GM19468 (cell line): ENCODE data around the gene RAD51B.
"Not testable (repeated sequence)": the region's sequence is repeated elsewhere in the genome, so short reads cannot be mapped to it uniquely, and the experiment has no call there.

Source experiments
- ATAC-seq: cut with Tn5 transposase; IDR thresholded peaks from one replicate; pipeline ENCODE4 v1.9.1; 2021; ENCODE audit warnings: mild to moderate bottlenecking, moderate library complexity, moderate number of reproducible peaks; ENCODE audit not compliant: unreplicated experiment; ENCODE audit errors: extremely low read depth

Gene RAD51B

DNA sequence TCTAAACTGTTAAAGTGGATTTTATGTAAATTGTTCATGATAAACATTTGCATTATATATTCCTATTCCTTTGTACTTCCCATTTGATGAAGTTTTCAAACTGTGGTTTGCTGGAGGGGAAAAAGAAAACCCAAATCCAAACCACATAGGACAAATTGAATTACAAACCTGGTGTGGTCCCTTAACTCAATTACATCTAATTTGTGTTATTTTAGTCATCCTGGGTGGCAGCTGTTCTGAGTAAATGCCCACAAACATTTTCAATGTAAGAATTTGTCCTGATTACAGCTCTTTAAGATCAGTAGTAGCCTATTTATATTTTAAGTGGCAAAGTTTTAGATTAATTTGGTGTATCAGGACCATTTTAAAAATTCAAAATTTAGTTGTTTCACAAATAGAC is 153.9 kb downstream of the RAD51B start:
- ATAC-seq, result no peak

DNA sequence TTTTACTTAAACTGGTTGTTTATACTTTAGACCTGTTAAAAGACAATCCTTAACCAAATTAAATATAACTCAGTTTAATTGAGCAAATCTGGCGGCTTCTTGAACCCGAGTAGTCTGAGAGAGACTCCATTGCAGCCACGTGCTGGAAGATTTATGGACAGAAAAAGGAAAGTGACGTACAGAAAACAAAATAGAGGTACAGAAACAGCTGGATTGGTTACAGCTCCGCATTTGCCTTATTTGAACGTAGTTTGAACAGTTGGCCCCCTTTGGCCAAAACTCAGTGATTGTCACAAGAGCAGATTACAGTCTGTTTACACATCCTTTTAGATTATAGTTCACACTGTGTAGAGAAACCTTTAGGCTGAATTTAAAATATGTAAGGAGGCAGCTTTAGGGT is 155.9 kb downstream of the RAD51B start:
- ATAC-seq, result no peak

DNA sequence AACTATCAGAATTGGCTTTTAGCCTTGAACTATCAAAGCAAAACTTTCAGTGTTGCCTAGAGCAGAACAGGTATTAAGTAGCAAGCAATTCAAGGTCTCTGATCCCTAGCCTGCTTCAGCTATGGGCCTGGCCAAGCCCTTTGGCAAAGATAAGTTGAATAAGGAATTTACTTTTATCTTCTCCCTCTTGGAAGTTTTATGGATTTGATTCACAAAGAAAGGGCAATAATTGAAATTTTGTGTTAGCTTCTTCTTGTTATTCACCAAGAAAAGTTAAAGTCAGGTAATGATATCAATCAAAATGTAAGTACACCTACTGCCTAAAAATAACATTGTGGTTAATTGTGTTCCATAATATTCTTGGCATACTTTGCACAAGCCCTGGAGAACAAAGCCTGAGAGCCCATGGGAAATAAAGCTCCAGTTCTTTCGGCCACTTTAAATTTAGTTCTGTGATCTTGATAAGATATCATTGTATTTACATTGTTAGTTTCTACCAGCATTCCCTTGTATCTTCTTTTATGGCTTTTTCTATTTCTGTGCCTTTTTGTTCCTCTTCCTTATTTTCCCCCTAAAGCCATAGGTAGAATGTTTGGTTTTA is 158.0 kb downstream of the RAD51B start:
- ATAC-seq, result no peak

DNA sequence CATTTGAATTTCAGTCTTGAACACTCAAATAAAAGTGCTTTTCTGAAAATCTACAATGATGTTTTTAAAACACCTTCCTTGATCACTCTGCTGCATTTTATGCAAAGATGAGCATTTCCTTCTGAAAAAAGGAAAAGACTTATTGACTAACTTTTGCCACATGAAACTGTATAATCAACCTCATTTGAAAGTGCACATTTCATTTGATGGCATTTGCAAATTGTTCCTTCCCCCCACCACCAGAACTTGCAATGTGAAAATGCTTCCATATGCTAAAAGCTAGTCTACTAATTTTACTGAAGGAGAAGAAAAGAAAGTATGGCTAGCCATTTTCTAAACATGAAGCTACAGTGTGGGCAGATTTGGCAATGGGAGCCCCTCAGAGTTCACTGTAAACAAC is 159.2 kb downstream of the RAD51B start:
- ATAC-seq, result no peak

DNA sequence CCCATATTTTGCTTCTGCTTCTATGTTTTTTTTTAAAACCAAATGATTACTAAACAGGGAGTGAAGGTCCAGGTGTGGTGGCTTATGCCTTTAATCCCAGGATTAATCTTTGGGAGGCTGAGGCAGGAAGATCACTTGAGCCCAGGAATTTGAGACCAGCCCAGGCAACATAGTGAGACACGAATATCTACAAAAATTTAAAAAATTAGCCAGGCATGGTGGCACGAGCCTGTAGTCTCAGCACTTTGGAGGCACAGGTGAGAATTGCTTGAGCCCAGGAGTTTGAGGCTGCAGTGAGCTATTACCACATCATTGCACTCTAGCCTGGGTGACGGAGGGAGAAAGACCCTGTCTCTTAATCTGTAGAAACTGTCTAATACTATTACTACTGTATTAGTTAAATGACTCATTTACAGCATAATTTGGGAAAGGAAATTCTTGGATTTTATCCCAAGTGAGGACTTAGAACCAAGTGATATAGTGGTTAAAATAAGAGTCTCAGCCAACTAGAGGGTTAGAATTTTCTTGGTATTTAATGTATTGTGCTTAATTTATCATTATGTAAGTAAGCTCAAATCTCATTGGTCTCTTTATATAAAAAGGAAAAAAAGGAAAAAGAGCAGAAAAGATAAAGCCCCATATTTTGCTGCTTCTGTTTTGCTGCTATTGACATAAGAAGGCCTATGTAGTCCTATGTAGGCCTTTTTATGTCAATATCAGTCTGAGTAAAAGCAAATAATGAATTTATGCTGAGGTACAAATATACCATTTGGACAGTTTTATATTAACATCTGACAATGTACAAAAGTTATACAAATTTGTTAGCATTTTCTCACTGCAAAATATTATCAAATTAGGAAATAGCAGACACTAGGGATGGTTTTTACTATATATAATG is 163.4 kb downstream of the RAD51B start:
- no peak for ATAC-seq

DNA sequence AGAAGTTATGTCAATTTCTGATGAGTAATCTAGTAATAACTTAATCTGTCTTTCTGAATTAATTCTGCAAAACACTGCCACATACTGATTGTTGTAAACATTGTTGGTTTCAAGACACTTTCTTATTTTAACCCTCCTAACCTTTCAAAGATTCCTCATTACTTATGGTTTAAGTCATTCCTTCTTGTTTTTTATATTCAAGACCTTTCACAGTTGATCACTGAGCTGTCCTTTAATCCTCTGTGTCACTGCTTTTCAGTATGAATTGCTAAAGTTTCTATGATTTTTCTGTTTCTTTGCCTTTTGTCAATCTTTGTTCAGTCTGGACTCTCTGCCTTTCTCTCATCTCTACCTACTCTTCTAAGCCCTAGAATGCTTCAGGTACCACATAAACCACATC is 164.7 kb downstream of the RAD51B start:
- ATAC-seq, result no peak

DNA sequence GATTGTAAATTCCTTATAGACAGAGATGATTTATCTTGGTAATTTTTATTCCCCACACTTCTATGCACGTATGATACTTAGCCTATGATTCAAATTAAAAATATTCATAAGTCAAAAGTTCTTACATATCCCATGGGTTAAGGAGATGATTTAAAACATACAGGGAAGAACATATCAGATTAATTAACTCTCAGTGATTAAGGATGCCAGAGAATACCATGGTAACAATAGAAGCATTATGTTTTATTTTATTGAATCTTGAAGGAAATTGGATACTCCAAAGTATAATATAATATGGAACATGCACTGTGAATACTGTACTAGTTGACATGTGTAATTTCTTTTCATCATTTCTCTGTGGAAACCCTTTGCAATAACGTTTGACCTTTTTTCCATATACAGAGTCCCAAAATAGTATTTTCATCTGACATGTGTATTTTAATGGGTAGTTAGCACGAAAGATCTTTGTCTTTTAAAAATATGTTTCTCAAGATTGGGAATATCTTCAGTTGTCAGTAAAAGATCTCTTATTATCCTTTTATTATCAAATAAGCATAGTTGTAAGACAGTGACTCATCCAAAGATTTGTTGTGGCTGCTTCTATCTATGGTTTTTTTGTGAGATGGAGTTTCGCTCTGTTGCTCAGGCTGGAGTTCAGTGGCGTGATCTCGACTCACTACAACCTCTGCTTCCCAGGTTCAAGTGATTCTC is 166.7 kb downstream of the RAD51B start:
- no peak for ATAC-seq

DNA sequence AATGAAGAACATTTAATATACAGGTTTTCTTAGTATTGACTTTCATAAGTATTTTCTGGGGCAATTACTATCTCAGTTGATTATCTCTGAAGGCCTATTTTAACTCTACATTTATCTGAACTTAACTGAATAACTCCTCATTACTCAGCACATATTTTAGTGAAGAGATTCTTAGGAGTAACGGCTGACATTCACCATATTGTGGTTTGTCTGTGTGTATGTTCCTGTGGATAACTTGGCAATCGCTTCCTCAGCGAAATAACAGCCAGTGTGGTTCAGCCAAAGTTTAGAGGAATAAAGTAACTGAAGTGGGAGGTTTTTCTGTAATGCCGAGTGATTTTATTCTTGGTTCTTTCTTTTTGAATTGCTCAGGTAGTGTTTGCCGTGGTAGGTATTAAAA is 168.0 kb downstream of the RAD51B start:
- ATAC-seq, result no peak

DNA sequence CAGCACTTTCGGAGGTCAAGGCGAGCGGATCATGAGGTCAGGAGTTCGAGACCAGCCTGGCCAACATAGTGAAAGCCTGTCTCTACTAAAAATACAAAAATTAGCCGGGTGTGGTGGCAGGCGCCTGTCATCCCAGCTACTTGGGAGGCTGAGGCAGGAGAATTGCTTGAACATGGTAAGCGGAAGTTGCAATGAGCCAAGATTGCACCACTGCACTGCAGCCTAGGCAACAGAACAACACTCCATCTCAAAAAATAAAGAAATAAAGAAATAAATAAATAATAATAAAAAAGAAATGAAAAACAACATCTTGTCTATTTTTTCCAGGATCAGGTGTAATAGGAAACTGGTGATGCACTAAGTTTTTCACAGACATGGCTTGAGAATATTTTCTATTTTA is 168.6 kb downstream of the RAD51B start:
- not testable (repeated sequence) for ATAC-seq

DNA sequence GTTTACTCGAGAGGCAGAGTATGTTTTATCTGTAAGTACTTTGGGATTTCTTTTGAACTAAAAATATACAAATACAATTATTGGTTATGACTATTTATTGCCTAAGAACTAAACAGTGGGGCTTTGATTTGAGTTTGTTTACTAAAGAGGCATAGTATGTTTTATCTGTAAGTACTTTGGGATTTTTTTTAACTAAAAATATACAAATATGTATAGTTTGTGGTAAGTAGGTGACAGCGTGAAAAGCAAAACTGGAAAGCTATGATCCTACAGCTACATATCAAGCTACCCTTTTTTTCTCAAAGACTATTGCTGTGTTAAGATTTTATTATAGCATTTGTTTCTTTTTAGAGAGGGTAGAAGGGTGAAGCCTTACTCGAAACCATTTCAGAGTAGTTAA is 171.0 kb downstream of the RAD51B start:
- no peak for ATAC-seq

DNA sequence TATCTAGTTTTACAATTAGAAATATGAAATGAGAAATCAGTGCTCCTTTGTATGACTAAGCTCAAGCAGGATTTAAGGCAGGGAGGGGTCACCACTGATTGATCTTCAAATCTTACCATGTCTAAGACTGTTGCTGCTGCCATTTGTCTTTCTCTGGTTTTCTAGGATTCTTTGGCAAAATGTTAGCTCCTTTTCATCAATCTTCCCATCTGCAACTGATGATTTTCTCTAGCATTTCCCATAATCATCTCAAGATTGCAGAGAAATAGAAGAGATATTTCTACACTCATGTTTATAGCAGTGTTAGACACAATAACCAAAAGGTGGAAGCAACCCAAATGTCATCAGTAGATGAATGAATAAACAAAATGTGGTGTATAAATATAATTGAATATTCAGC is 175.0 kb downstream of the RAD51B start:
- ATAC-seq, result no peak

DNA sequence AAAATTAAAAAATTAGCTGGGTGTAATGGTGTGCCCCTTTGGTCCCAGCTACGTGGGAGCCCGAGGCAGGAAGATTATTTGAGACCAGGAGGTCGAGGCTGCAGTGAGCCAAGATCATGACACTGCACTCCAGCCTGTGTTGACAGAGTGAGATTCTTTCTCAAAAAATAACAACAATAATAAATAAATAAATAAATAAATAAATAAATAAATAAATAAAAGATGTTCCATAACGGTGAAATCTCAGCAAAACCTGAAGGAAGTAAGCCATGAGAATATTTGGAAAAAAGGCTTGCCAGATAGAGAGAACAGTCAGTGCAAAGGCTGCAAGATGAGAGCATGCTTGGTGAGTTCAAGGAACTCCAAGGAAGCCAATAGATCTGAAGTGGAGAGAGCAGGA is 176.7 kb downstream of the RAD51B start:
- ATAC-seq, result no peak

DNA sequence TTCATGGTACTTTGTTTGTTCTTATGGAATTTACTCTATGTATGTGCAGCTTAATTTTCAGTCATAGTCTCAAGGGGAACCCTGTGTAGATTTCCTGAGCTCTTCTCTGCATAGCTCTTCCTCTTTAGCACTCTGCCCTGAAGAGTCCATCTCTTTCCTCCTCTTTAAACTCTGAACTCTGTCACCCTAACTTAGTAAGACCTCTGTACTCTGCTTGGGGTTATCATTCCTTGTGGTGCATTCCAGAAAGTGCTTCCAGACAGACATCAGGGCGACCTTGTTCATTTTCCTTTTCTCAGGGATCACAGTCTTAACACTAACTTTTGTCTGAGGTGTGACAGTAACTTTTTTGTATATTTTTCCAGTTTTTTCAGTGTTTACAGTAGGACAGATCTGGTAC is 179.3 kb downstream of the RAD51B start:
- ATAC-seq, result no peak

DNA sequence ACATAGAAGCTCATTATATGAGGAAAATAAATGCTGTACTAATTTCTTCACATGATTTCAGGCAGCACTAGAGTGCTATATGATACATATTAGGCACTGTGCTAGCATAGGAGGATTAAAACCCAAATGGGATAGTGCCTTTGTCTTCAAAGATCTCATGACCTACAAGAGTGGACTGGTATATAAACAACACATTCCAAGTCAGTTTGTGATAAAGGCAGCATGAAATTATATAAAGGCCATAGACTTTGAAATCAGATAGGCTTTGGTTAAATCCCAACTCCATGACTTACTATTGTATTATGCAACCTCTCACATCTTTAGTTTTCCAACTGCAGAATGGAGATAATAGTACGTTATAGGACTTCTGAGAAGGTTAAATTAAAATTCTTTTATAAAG is 179.7 kb downstream of the RAD51B start:
- no peak for ATAC-seq

DNA sequence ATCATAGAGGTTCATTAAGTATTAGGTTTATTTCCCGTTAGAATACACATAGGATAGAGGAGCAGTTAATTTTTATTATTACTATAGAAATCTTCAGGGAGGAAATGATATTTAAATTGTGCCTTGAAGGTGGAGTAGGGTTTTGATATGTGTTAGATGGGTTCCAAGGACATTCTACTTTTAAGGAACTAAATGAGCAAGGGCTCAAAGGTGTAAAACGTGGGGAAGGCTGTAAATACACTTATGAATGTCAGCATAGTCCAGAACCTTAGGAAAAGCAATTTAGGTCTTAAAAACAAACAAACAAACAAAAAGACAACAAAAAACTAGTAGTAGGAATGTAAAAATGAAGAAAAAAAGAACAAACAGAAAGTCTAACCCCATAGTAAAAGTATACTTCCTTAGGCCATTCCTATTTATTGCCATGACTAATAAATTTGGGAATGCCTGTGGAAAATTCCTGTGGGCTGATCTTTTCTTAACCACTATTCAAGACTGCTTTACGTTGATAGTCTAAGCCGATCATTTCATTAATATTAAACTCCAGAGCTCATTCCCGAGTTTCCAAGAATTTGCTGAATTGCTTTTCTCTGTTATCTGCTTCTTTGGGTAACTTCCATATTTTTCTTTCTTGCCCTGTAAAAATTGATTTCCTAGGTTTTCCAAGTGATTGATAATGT is 180.3 kb downstream of the RAD51B start:
- no peak for ATAC-seq

DNA sequence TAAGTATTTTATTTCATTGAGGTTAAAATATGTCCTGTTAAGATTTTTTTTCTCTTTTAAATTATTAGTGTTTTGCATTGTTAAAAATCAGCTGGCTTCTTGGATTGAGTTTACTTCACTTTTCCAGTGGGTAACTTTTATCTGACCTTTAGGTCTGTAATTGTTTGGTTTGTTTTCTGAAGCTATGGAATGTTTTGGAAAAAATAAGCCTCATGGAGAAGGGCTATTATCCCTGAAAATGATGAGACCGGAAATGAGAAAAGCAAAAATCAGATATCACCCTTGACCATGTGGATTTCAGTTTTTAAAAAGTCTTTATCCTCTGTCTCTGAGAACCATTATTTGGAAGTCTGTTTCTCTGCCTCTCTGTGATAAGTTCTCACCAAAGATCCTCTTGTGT is 180.9 kb downstream of the RAD51B start:
- ATAC-seq, result no peak

DNA sequence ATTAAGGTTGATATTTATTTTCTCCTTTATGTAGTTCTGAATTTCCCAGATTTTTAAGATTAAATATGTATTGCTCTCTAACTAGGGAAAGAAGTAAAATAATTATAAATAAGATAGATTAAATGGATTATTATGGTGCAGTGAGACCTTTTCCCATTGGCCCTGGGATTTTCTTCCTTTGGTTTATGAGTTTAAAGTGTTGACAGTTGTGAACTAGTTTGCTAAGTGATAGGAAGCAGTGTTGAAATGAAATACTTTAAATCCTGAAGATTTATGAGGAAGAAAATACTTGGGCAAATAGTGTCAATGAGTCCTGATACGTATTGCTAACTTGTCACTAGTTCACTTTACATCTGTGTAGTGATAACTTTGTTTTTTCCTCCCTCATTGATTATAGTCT is 188.9 kb downstream of the RAD51B start:
- no peak for ATAC-seq

DNA sequence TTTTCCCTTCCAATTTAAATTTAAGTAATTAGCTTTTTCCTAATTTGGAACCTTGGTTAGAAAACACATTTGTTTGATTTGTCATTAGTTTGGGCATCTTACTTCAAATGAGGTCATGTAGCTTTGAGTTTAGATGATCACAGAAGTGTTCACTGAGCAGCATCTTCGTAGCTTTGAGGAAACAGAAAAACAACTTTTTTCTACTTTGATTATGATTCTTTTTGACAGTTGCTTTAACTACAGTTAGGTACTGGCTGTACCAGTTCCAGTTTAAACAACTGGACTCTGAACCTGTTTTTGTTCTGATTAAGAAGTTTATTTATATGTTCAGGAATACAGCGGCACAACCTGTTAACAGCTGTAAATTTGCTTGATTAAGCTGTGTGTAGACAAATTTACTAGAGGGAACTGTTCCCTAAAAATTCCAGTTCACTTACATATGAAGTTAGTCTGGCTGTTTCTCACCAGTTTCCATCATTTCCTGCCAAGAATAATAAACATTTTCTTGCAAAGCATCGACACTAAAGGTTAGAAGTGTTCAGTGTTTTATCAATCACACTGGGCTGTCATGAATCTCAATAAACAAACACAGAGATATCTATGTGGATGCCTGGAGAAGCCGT is 191.9 kb downstream of the RAD51B start:
- ATAC-seq, result no peak

DNA sequence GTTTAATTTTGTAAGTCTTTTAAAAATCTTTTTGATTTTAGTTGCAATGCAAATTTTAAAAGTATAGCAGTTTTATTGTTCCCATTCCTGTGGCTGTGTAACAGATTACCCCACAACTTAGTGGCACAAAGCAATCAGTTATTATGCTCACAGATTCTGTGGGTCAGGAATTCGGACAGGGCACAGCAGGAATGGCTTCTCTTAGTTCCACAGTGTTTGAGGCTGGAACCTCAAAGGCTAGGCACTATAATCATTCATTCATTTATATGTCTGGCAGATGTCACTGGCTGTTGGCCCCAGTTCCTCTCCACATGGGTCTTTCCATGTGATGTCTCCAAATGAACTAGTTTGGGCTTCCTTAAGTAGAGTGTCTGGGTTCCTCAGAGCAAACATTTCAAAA is 193.3 kb downstream of the RAD51B start:
- no peak for ATAC-seq

DNA sequence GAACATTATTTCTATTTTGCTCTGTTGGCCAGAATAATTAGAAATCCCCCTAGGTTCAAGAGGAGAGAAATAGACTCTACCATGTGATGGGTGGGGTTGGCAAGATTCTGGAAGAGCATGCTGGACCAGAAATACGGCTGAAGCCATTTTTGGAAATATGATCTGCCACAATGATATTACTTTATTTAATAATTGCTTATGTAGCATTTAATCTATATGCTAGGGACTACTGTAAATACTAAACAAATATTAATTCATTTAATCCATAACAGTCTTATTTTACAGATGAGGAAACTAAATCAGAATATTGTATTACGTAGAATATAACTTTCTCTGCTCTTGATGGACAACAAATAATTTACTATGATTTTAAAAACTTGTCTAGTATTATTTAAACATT is 193.7 kb downstream of the RAD51B start:
- ATAC-seq, result no peak
